Type B pancreatic cell (in vitro differentiated cells): ENCODE data around the gene CFAP52. TPM values are rescaled to one million over a fixed set of nuclear protein-coding genes. Genes with fewer than 3 reads are reported as not detected.

Source experiments
- DNase-seq: peaks from one replicate; pipeline ENCODE4 v3.0.0; 2021; ENCODE audit warnings: mixed read lengths; ENCODE audit not compliant: unreplicated experiment; ENCODE audit errors: extremely low spot score
- H3K27ac Mint-ChIP-seq: 2 replicates; pipeline ENCODE4 v1.8.0; 2021; ENCODE audit warnings: mild to moderate bottlenecking, mixed read lengths
- H3K27me3 Mint-ChIP-seq: 2 replicates; pipeline ENCODE4 v1.8.0; 2021; ENCODE audit warnings: mixed read lengths
- H3K36me3 Mint-ChIP-seq: 2 replicates; pipeline ENCODE4 v1.8.0; 2021; ENCODE audit warnings: mixed read lengths
- H3K4me1 Mint-ChIP-seq: one replicate; pipeline ENCODE4 v1.8.0; 2021; ENCODE audit warnings: mixed read lengths; ENCODE audit not compliant: unreplicated experiment
- H3K4me3 Mint-ChIP-seq: 2 replicates; pipeline ENCODE4 v1.8.0; 2021; ENCODE audit warnings: mild to moderate bottlenecking, mixed read lengths
- H3K9me3 Mint-ChIP-seq: 2 replicates; pipeline ENCODE4 v1.8.0; 2021; ENCODE audit warnings: mixed read lengths
- total RNA-seq: library from RNA; stranded (reverse); gene quantifications from 2 replicates; pipeline ENCODE4 v1.2.1, GENCODE V29; 2021; ENCODE audit warnings: low replicate concordance
- TF ChIP-seq, protein P1 (sequence below): fragments of 200-600 bp; sonication (generic); conservative IDR thresholded peaks from 2 replicates; pipeline ENCODE4 v1.5.0; 2021; ENCODE audit warnings: antibody characterized with exemption, mild to moderate bottlenecking

Gene CFAP52
- total RNA-seq, 1 donor from 2014 or later: 7.0 TPM

DNA sequence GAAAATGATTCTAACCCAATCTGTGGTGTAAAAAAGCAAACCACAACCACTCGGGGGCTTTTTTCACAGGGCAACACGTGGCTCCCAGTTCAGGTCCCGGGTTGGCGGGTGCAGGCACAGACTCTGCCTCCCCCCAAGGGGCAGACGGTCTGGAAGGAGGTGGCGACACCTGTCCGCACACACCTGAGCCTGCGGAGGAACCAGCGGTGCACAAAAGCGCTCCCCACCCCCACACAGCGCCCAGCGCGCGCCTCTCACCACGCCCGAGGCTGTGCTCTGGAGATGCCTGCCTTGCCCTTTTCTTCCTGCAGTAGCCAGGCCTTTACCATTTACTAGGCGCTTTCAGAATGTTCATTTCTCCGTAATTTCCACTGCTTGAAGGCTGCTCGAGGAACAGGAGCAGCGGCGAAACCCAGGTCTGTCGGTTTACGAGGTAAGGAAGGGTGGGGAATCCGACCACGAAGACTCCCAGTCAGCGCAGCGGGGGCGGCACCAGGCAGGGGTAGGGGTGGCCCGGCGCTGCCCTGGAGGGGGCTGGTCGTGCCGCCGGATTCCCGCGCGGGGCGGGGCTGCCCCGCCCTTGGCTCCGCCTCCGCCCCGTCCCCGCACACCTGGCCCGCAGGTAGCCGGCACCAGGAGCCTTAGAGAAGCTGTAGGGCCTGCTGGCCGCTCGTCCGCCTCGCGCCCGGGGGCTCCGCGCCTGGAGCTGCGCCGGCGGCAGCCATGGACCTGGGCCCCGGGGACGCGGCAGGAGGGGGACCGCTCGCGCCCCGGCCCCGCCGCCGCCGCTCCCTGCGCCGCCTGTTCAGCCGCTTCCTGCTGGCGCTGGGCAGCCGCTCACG, 68.7 kb downstream of the CFAP52 start, which contains the start of gene USP43:
Gene USP43, plus strand, starts transcription at position 608 of the 842 bp plus-strand sequence. Its CDS starts 116 bp downstream, at position 724.
- H3K9me3 Mint-ChIP-seq: no peaks in the 10 kb centered on the region
- DNase-seq: peak; percentile 77
- peaks cover 21% of the 10 kb centered on the region for H3K4me1 Mint-ChIP-seq
- H3K4me3 Mint-ChIP-seq: peak within 1 kb of the TSS; percentile 96
- TF ChIP-seq, protein P1, sequence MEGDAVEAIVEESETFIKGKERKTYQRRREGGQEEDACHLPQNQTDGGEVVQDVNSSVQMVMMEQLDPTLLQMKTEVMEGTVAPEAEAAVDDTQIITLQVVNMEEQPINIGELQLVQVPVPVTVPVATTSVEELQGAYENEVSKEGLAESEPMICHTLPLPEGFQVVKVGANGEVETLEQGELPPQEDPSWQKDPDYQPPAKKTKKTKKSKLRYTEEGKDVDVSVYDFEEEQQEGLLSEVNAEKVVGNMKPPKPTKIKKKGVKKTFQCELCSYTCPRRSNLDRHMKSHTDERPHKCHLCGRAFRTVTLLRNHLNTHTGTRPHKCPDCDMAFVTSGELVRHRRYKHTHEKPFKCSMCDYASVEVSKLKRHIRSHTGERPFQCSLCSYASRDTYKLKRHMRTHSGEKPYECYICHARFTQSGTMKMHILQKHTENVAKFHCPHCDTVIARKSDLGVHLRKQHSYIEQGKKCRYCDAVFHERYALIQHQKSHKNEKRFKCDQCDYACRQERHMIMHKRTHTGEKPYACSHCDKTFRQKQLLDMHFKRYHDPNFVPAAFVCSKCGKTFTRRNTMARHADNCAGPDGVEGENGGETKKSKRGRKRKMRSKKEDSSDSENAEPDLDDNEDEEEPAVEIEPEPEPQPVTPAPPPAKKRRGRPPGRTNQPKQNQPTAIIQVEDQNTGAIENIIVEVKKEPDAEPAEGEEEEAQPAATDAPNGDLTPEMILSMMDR: no peak
- H3K27ac Mint-ChIP-seq: peak within 1 kb of the TSS; percentile 99
- peaks cover 27% of the 10 kb centered on the region for H3K27me3 Mint-ChIP-seq
- peaks cover 4% of the 10 kb centered on the region for H3K36me3 Mint-ChIP-seq

DNA sequence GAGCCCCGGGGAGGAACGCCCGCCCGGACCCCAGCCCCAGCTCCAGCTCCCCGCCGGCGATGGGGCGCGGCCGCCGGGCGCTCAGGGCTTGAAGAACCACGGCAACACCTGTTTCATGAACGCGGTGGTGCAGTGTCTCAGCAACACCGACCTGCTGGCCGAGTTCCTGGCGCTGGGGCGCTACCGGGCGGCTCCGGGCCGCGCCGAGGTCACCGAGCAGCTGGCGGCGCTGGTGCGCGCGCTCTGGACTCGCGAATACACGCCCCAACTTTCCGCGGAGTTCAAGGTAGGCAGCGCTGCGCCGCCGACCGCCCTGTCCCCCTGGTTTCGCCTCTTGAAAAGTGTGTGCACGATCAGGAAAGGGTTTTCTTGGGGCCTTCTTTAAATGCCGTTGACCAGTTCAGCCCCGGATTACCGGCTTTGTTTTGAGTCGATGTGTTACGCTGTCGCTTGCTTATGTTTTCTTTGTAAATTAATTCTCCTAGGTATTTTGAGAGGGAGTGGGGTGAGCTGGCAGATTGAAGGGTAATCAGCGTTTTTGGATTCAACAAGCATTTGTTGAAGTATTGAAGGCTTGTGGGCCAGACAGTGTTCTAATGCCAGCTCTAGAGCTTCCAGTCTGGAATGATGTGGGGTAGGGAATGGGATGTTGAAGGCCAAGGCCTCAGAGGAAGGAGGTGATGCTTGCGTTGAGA, 69.6 kb downstream of the CFAP52 start:
- peaks cover 27% of the 10 kb centered on the region for H3K27me3 Mint-ChIP-seq
- TF ChIP-seq, protein P1: no peak

DNA sequence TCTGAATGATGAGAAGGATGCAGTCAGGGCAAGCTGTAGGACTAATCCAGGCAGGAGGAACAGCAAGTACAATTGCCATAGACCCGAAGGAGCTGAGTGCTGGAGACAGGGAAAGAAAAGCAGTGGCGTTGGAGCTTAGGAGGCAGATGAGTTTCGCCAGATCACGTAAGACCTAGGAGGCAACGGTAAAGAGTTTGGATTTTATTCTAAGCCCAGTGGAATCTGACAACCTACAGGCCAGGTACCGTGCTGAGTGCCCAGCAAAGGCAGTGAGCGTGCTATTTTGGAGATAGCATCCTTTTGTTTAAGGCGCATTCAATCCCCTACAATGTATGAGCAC, 70.1 kb downstream of the CFAP52 start:
- no peak for DNase-seq
- Mint-ChIP-seq H3K4me1 (peaks cover 21% of the 10 kb centered on the region), H3K9me3 (no peaks in the 10 kb centered on the region), H3K27ac (peak overlapping the region; percentile 95), H3K27me3 (peaks cover 27% of the 10 kb centered on the region), H3K36me3 (peaks cover 4% of the 10 kb centered on the region), H3K4me3 (peak overlapping the region; percentile 91)
- TF ChIP-seq, protein P1: no peak

More for the DNA sequence above, 69.6 kb downstream of the CFAP52 start:
- H3K4me1 Mint-ChIP-seq: peaks cover 21% of the 10 kb centered on the region
- H3K4me3 Mint-ChIP-seq: peak overlapping the region; percentile 91
- H3K9me3 Mint-ChIP-seq: no peaks in the 10 kb centered on the region
- DNase-seq: peak; percentile 76
- peaks cover 4% of the 10 kb centered on the region for H3K36me3 Mint-ChIP-seq
- H3K27ac Mint-ChIP-seq: peak overlapping the region; percentile 95

DNA sequence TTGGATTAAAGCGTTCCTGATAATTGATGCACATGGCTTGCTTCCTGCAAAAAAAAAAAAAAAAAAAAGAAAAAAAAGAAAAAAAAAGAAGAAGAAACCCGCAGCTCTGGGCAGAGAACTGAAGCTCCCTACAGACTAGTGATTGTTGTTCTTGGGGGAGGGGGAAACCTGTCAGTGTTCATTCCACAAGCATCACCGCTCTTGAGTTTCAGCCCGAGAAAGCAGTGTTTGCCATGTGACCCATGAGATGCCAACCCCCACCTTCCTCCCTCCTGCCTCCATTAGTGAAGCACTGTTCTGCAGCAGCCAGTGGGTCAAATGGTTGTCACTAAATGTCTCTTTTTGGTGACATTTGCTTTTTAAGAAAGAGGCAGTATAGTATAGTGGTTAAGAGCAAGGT, 70.6 kb downstream of the CFAP52 start:
- Mint-ChIP-seq H3K9me3 (no peaks in the 10 kb centered on the region), H3K4me1 (peaks cover 21% of the 10 kb centered on the region), H3K36me3 (peaks cover 4% of the 10 kb centered on the region), H3K4me3 (peak overlapping the region; percentile 91), H3K27me3 (peaks cover 27% of the 10 kb centered on the region), H3K27ac (peak overlapping the region; percentile 95)
- DNase-seq: no peak
- TF ChIP-seq, protein P1: no peak

DNA sequence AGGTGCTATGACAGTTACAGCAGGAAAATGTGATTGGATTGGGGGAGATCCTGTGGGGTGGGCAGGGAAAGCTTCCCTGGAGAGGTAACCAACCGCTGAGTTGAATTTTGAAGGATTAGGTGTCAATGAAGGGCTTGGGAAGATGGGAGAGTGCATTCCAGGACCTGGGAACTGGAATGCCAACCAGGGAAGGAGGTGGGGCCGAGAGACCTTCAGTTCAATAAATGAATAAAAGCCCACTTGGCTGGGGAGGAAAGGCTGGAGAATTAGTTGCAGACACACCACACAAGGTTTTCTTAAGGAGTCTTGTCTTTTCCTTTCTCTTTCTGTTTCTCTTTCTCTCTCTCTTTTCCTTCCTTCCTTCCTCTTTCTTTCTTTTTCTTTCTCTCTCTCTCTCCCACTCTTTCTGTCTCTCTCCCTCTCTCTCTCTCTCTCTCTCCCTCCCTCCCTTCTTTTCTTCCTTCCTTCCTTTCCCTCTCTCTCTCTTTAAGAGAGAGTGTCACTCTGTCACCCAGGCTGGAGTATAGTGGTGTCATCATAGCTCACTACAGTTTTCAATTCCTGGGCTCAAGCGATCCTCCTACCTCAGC, 72.2 kb downstream of the CFAP52 start:
- Mint-ChIP-seq H3K36me3 (peaks cover 2% of the 10 kb centered on the region), H3K9me3 (no peaks in the 10 kb centered on the region), H3K4me3 (peak overlapping the region; percentile 74), H3K4me1 (peaks cover 21% of the 10 kb centered on the region), H3K27ac (peak overlapping the region; percentile 78), H3K27me3 (peaks cover 29% of the 10 kb centered on the region)
- no peak for DNase-seq
- TF ChIP-seq, protein P1: no peak
